WTC11 (cell line): ENCODE measurements around the gene KIR2DL3. TPM values are rescaled to one million over a fixed set of nuclear protein-coding genes. Genes with fewer than 3 reads are reported as not detected.

Experiments
- ATAC-seq: fragments of 200-7000 bp; cut with Tn5 transposase; 2 replicates; pipeline ENCODE4 v1.10.0; 2021; ENCODE audit warnings: mild to moderate bottlenecking, moderate library complexity
- CTCF ChIA-PET: fragments of 300-600 bp; sonication (Branson Sonifier 250); formaldehyde crosslinking; loops from one replicate; lab custom pipeline; 2021; ENCODE audit warnings: antibody characterized with exemption; lab: Charles Lee
- POLR2A ChIA-PET: fragments of 350-600 bp; sonication (Branson Sonifier 250); formaldehyde crosslinking; loops from one replicate; lab custom pipeline; 2021; ENCODE audit warnings: antibody characterized with exemption; lab: Charles Lee
- DNase-seq: peaks from one replicate; pipeline ENCODE4 v3.0.0; 2021; ENCODE audit warnings: low spot score
- H3K27ac Mint-ChIP-seq: 2 replicates; pipeline ENCODE4 v1.8.0; 2021; ENCODE audit warnings: mixed read lengths
- H3K27me3 Mint-ChIP-seq: 2 replicates; pipeline ENCODE4 v1.8.0; 2021; ENCODE audit warnings: low read depth, mild to moderate bottlenecking, moderate library complexity, mixed read lengths
- H3K36me3 Mint-ChIP-seq: 2 replicates; pipeline ENCODE4 v1.8.0; 2021; ENCODE audit warnings: mixed read lengths
- H3K4me1 Mint-ChIP-seq: 2 replicates; pipeline ENCODE4 v1.8.0; 2022; ENCODE audit warnings: mixed read lengths
- H3K4me3 Mint-ChIP-seq: 2 replicates; pipeline ENCODE4 v1.8.0; 2021; ENCODE audit warnings: mild to moderate bottlenecking, moderate library complexity, mixed read lengths
- H3K9me3 Mint-ChIP-seq: 2 replicates; pipeline ENCODE4 v1.8.0; 2021; ENCODE audit warnings: mixed read lengths
- AR ChIP-seq: fragments of 250-450 bp; sonication (Bioruptor Pico); IDR thresholded peaks from 2 replicates; pipeline ENCODE4 v1.9.0; 2021; ENCODE audit warnings: mild to moderate bottlenecking
- CBFB ChIP-seq: sonication (generic); formaldehyde crosslinking; IDR thresholded peaks from 2 replicates; pipeline ENCODE4 v1.8.1; 2022; ENCODE audit warnings: mild to moderate bottlenecking, low read depth, missing genetic modification reagents
- CTCF ChIP-seq: fragments of 200-600 bp; IDR thresholded peaks from 2 replicates; pipeline ENCODE4 v1.8.0; 2022; ENCODE audit warnings: antibody characterized with exemption
- ETV6 ChIP-seq: sonication (generic); formaldehyde crosslinking; IDR thresholded peaks from 2 replicates; pipeline ENCODE4 v1.8.1; 2022; ENCODE audit warnings: mild to moderate bottlenecking, missing genetic modification reagents
- FOXP1 ChIP-seq: sonication (generic); formaldehyde crosslinking; IDR thresholded peaks from 2 replicates; pipeline ENCODE4 v1.8.0; 2022; ENCODE audit warnings: missing genetic modification reagents, mild to moderate bottlenecking, moderate library complexity, borderline replicate concordance
- HMGA2 ChIP-seq: fragments of 250-450 bp; sonication (Bioruptor Pico); IDR thresholded peaks from 2 replicates; pipeline ENCODE4 v1.4.0; 2021; ENCODE audit warnings: mild to moderate bottlenecking, moderate library complexity
- IRF1 ChIP-seq: sonication (generic); formaldehyde crosslinking; IDR thresholded peaks from 2 replicates; pipeline ENCODE4 v1.8.0; 2023; ENCODE audit warnings: missing genetic modification reagents
- NR1H2 ChIP-seq: sonication (generic); formaldehyde crosslinking; IDR thresholded peaks from 2 replicates; pipeline ENCODE4 v1.9.0; 2021; ENCODE audit warnings: mild to moderate bottlenecking, moderate library complexity, missing genetic modification reagents
- PRDM15 ChIP-seq: sonication (generic); formaldehyde crosslinking; IDR thresholded peaks from 2 replicates; pipeline ENCODE4 v1.8.0; 2022; ENCODE audit warnings: missing genetic modification reagents
- SMAD3 ChIP-seq: sonication (generic); formaldehyde crosslinking; IDR thresholded peaks from 2 replicates; pipeline ENCODE4 v1.8.0; 2022; ENCODE audit warnings: missing genetic modification reagents, mild to moderate bottlenecking, borderline replicate concordance
- ZNF263 ChIP-seq: sonication (generic); formaldehyde crosslinking; IDR thresholded peaks from 2 replicates; pipeline ENCODE4 v1.8.1; 2022; ENCODE audit warnings: low read depth, mild to moderate bottlenecking, moderate library complexity, missing genetic modification reagents
- ZNF281 ChIP-seq: sonication (generic); formaldehyde crosslinking; IDR thresholded peaks from 2 replicates; pipeline ENCODE4 v1.8.0; 2023; ENCODE audit warnings: mild to moderate bottlenecking, missing genetic modification reagents
- ZNF425 ChIP-seq: fragments of 250-450 bp; sonication (Bioruptor Pico); conservative IDR thresholded peaks from 2 replicates; pipeline ENCODE4 v1.9.0; 2021; ENCODE audit warnings: mild to moderate bottlenecking
- total RNA-seq: library from RNA; stranded (reverse); gene quantifications from 3 replicates; pipeline ENCODE4 v1.2.3, GENCODE V29; 2021

Gene KIR2DL3
- total RNA-seq, 1 experiment from 2014 or later: not detected

- H3K9me3 Mint-ChIP-seq: peaks cover 88% of the 10 kb centered on the region
- H3K4me3 Mint-ChIP-seq: no peak overlapping the region
- no peak for ATAC-seq
- H3K4me1 Mint-ChIP-seq: no peaks in the 10 kb centered on the region
- TF ChIP-seq HMGA2 (CRISPR knock-in tag) (no peak), FOXP1 (no peak), ZNF263 (CRISPR knock-in tag) (no peak), IRF1 (no peak), ETV6 (no peak), NR1H2 (CRISPR knock-in tag) (no peak), CBFB (CRISPR knock-in tag) (no peak), ZNF281 (CRISPR knock-in tag) (no peak), PRDM15 (CRISPR knock-in tag) (no peak), CTCF (no peak), AR (CRISPR knock-in tag) (no peak), ZNF425 (CRISPR knock-in tag) (no peak), SMAD3 (CRISPR knock-in tag) (no peak)
- TF ChIP-seq, all 79 proteins: peak for 0
- POLR2A ChIA-PET: no interaction called here
- Mint-ChIP-seq H3K27me3 (peaks cover 28% of the 10 kb centered on the region), H3K36me3 (peaks cover 72% of the 10 kb centered on the region), H3K27ac (no peak overlapping the region)
- no peak for DNase-seq
- CTCF ChIA-PET: no interaction called here
Measured at GRCh38 chr19:54738715-54739114, 402 bp downstream of the KIR2DL3 start.
